Immature natural killer cell (primary cell): ENCODE data around the gene WDFY2. TPM values are rescaled to one million over a fixed set of nuclear protein-coding genes. Genes with fewer than 3 reads are reported as not detected.

Experiments used
- DNase-seq, 3 donors: peaks; one replicate each; pipeline ENCODE4 v3.0.0; 2022; ENCODE audit warnings: mixed read lengths in 1 of 3
- H3K27ac Mint-ChIP-seq, 6 donors: one replicate each; pipeline ENCODE4 v1.8.0; 2020; ENCODE audit warnings: mixed read lengths in 6 of 6, mild to moderate bottlenecking in 5 of 6, inconsistent platforms in 4 of 6, moderate library complexity in 3 of 6
- H3K27me3 Mint-ChIP-seq, 3 donors: one replicate each; pipeline ENCODE4 v1.8.0; 2020 to 2021; ENCODE audit warnings: low read depth in 3 of 3, mild to moderate bottlenecking in 3 of 3, mixed read lengths in 3 of 3, moderate library complexity in 3 of 3, inconsistent platforms in 1 of 3
- H3K36me3 Mint-ChIP-seq, 3 donors: one replicate each; pipeline ENCODE4 v1.8.0; 2020; ENCODE audit warnings: mixed read lengths in 3 of 3, inconsistent platforms in 2 of 3, mild to moderate bottlenecking in 2 of 3
- H3K4me1 Mint-ChIP-seq, 2 donors: one replicate each; pipeline ENCODE4 v1.8.0; 2020; ENCODE audit warnings: inconsistent platforms in 2 of 2, mild to moderate bottlenecking in 2 of 2, mixed read lengths in 2 of 2, moderate library complexity in 1 of 2
- H3K4me3 Mint-ChIP-seq, 5 donors: one replicate each; pipeline ENCODE4 v1.8.0; 2020; ENCODE audit warnings: mild to moderate bottlenecking in 5 of 5, mixed read lengths in 5 of 5, inconsistent platforms in 3 of 5, moderate library complexity in 3 of 5
- H3K9me3 Mint-ChIP-seq, 6 donors: one replicate each; pipeline ENCODE4 v1.8.0; 2020; ENCODE audit warnings: mild to moderate bottlenecking in 6 of 6, mixed read lengths in 6 of 6, inconsistent platforms in 4 of 6, moderate library complexity in 3 of 6
- polyA plus RNA-seq, 3 donors: library from polyadenylated mRNA; unstranded; fragments of 300-500 nt; fragmentation: Illumina TruSeq; gene quantifications; one replicate each; pipeline ENCODE4 v1.2.3, GENCODE V29; 2021

WDFY2 gene
- polyA plus RNA-seq, 3 donors from 2014 or later = 1.6 to 4.6 (median 3.0) TPM

GRCh38 chr13:51811920-51812451 is 227.7 kb downstream of the WDFY2 start:
- Mint-ChIP-seq H3K36me3 (no peaks in the 10 kb centered on the region), H3K27ac (peak overlapping the region in 3 of 6 donors; percentile 57 to 80 (median 69)), H3K4me3 (no peak overlapping the region), H3K4me1 (peaks cover 19 to 20% of the 10 kb centered on the region in 2 donors), H3K27me3 (peaks cover 0 to 4% (median 3%) of the 10 kb centered on the region in 3 donors), H3K9me3 (no peaks in the 10 kb centered on the region)
- no peak for DNase-seq

DNA sequence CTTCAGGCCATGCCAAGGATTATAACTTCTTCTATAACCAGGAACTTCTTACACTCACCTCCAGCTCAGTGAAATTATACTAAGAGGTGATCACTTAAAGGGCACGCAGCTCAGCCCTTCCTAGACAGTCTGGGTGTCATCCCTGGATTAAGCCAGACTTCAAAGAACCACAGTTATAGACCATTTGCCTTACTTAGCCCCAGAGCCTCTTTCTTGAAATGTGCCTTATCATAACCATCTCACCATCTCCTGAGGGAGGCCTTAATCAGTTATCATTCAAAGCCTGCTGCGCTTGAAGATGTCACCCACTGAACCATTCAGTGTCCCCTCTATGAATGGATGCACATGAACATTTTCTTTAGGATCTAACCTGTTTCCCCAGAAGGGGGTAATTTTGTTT is 229.8 kb downstream of the WDFY2 start:
- peaks cover 0 to 7% (median 2%) of the 10 kb centered on the region in 3 donors for H3K27me3 Mint-ChIP-seq
- no peak overlapping the region for H3K4me3 Mint-ChIP-seq
- H3K9me3 Mint-ChIP-seq = no peaks in the 10 kb centered on the region
- H3K27ac Mint-ChIP-seq = peak overlapping the region in 2 of 6 donors; percentile 44 to 69
- H3K4me1 Mint-ChIP-seq = peaks cover 19 to 20% of the 10 kb centered on the region in 2 donors
- no peak for DNase-seq
- H3K36me3 Mint-ChIP-seq = no peaks in the 10 kb centered on the region

- H3K27ac Mint-ChIP-seq = peak overlapping the region in 5 of 6 donors; percentile 68 to 87 (median 77)
- peaks cover 19 to 20% of the 10 kb centered on the region in 2 donors for H3K4me1 Mint-ChIP-seq
- H3K4me3 Mint-ChIP-seq = peak overlapping the region; percentile 9 to 74 (median 43)
- DNase-seq = peak; percentile 75 to 78 (median 77)
- peaks cover 0 to 7% (median 2%) of the 10 kb centered on the region in 3 donors for H3K27me3 Mint-ChIP-seq
- no peaks in the 10 kb centered on the region for H3K9me3 Mint-ChIP-seq
- H3K36me3 Mint-ChIP-seq = no peaks in the 10 kb centered on the region
Measured at GRCh38 chr13:51814825-51815650, 230.8 kb downstream of the WDFY2 start.

DNA sequence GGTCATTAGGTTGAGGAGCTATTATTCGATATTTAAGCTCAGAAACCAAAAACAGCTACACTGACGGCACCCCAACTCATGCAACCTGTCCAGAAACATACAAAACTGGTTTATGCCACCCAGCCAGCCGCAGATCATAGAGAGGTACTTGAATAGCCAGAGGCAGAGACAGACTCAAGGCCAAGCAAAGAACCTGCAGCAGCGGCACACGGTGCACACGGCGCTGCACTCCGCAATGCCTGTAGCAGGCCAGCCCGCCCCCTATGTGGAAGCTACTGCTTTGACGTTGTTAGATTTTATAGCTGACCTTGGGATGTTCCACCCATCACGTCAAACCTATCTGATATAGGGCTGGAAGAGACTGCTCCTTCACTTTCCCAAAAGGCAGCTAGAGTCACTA is 231.6 kb downstream of the WDFY2 start:
- Mint-ChIP-seq H3K27me3 (peaks cover under 1 to 7% (median 2%) of the 10 kb centered on the region in 3 donors), H3K36me3 (no peaks in the 10 kb centered on the region), H3K9me3 (no peaks in the 10 kb centered on the region), H3K27ac (no peak overlapping the region), H3K4me3 (no peak overlapping the region), H3K4me1 (peaks cover 24 to 25% of the 10 kb centered on the region in 2 donors)
- no peak for DNase-seq

GRCh38 chr13:51816604-51817249 is 232.5 kb downstream of the WDFY2 start:
- Mint-ChIP-seq H3K4me1 (peaks cover 28 to 29% of the 10 kb centered on the region in 2 donors), H3K4me3 (no peak overlapping the region), H3K27me3 (peaks cover 2 to 7% (median 2%) of the 10 kb centered on the region in 3 donors), H3K9me3 (no peaks in the 10 kb centered on the region), H3K27ac (peak overlapping the region in 3 of 6 donors; percentile 23 to 36 (median 25)), H3K36me3 (no peaks in the 10 kb centered on the region)
- no peak for DNase-seq

Other genes with a start within 250 kb of the WDFY2 start
- gene SERPINE3, start 244.8 kb upstream of the WDFY2 start, polyA plus RNA-seq = not detected
- gene INTS6, start 131.4 kb upstream of the WDFY2 start, polyA plus RNA-seq = 10 to 100 TPM; 16.3 to 35.9 (median 21.4) TPM
- gene DHRS12, start 219.7 kb downstream of the WDFY2 start, polyA plus RNA-seq = 10 to 100 TPM in 2 of 3 donors, 1 to 10 TPM in 1; 9.7 to 11.4 (median 11.3) TPM